SK-N-SH treated with all-trans-retinoic acid at 6 μM for 48 hours (cell line): ENCODE results near the gene PPARD.

Source experiments
- ATAC-seq: fragments of 200-7000 bp; cut with Tn5 transposase; 3 replicates; pipeline ENCODE4 v1.9.1; 2020; ENCODE audit warnings: mild to moderate bottlenecking, moderate library complexity
- ARNTL ChIP-seq: fragments of 450-650 bp; formaldehyde crosslinking; IDR thresholded peaks from 2 replicates; pipeline ENCODE4 v1.5.0; 2020; ENCODE audit warnings: low read depth, mild to moderate bottlenecking, moderate library complexity, borderline replicate concordance
- CREB5 ChIP-seq: fragments of 250-450 bp; sonication (Bioruptor Pico); IDR thresholded peaks from 2 replicates; pipeline ENCODE4 v1.5.1; 2020; ENCODE audit warnings: low read depth, mild to moderate bottlenecking, moderate library complexity
- CSDC2 ChIP-seq: fragments of 250-450 bp; sonication (Bioruptor Pico); IDR thresholded peaks from 2 replicates; pipeline ENCODE4 v1.5.0; 2020; ENCODE audit warnings: mild to moderate bottlenecking, moderate library complexity
- GLIS3 ChIP-seq: fragments of 250-450 bp; sonication (Bioruptor Pico); IDR thresholded peaks from 2 replicates; pipeline ENCODE4 v1.5.0; 2020; ENCODE audit warnings: mild to moderate bottlenecking, moderate library complexity
- ISL1 ChIP-seq: fragments of 250-450 bp; sonication (Bioruptor Pico); IDR thresholded peaks from 2 replicates; pipeline ENCODE4 v2.1.2; 2022; ENCODE audit warnings: mild to moderate bottlenecking, moderate library complexity
- OSR1 ChIP-seq: fragments of 250-450 bp; sonication (Bioruptor Pico); IDR thresholded peaks from 2 replicates; pipeline ENCODE4 v1.8.0; 2022; ENCODE audit warnings: moderate library complexity, mild to moderate bottlenecking, inconsistent platforms
- POU6F1 ChIP-seq: fragments of 250-450 bp; sonication (Bioruptor Pico); IDR thresholded peaks from 2 replicates; pipeline ENCODE4 v1.8.0; 2021; ENCODE audit warnings: low read depth, mild to moderate bottlenecking, moderate library complexity, borderline replicate concordance
- RARB ChIP-seq: fragments of 250-450 bp; sonication (Bioruptor Pico); IDR thresholded peaks from 2 replicates; pipeline ENCODE4 v1.8.0; 2021; ENCODE audit warnings: mild to moderate bottlenecking, moderate library complexity
- SNAI2 ChIP-seq: fragments of 250-450 bp; sonication (Bioruptor Pico); IDR thresholded peaks from 2 replicates; pipeline ENCODE4 v1.5.0; 2020; ENCODE audit warnings: mild to moderate bottlenecking, moderate library complexity
- TCF4 ChIP-seq: fragments of 250-450 bp; sonication (Bioruptor Pico); IDR thresholded peaks from 2 replicates; pipeline ENCODE4 v1.8.0; 2021; ENCODE audit warnings: mild to moderate bottlenecking, moderate library complexity, borderline replicate concordance
- TOX ChIP-seq: fragments of 250-450 bp; sonication (Bioruptor Pico); IDR thresholded peaks from 2 replicates; pipeline ENCODE4 v1.8.0; 2021; ENCODE audit warnings: mild to moderate bottlenecking, moderate library complexity, borderline replicate concordance
- ZC3H10 ChIP-seq: fragments of 250-450 bp; sonication (Bioruptor Pico); IDR thresholded peaks from 2 replicates; pipeline ENCODE4 v1.5.1; 2021; ENCODE audit warnings: mild to moderate bottlenecking, moderate library complexity
- ZFP3 ChIP-seq: fragments of 250-450 bp; sonication (Bioruptor Pico); IDR thresholded peaks from 2 replicates; pipeline ENCODE4 v1.5.0; 2020; ENCODE audit warnings: mild to moderate bottlenecking, moderate library complexity
- ZFP30 ChIP-seq: fragments of 450-650 bp; formaldehyde crosslinking; IDR thresholded peaks from 2 replicates; pipeline ENCODE4 v1.5.0; 2022; ENCODE audit warnings: mild to moderate bottlenecking, moderate library complexity
- ZNF565 ChIP-seq: fragments of 450-650 bp; formaldehyde crosslinking; conservative IDR thresholded peaks from 2 replicates; pipeline ENCODE4 v1.5.0; 2020; ENCODE audit warnings: low read depth, mild to moderate bottlenecking, moderate library complexity
- ZNF70 ChIP-seq: fragments of 450-650 bp; formaldehyde crosslinking; IDR thresholded peaks from 2 replicates; pipeline ENCODE4 v1.5.0; 2020; ENCODE audit warnings: mild to moderate bottlenecking, moderate library complexity
- ZNF8 ChIP-seq: fragments of 450-650 bp; formaldehyde crosslinking; IDR thresholded peaks from 2 replicates; pipeline ENCODE4 v1.5.0; 2020; ENCODE audit warnings: mild to moderate bottlenecking, moderate library complexity
- TF ChIP-seq, protein P1 (sequence below): fragments of 250-450 bp; sonication (Bioruptor Pico); IDR thresholded peaks from 2 replicates; pipeline ENCODE4 v1.5.0; 2020; ENCODE audit warnings: mild to moderate bottlenecking, moderate library complexity
- TF ChIP-seq, protein P2 (sequence below): fragments of 250-450 bp; sonication (Bioruptor Pico); IDR thresholded peaks from 2 replicates; pipeline ENCODE4 v1.8.0; 2020; ENCODE audit warnings: mild to moderate bottlenecking, moderate library complexity, borderline replicate concordance
- TF ChIP-seq, protein P3 (sequence below): fragments of 250-450 bp; sonication (Bioruptor Pico); IDR thresholded peaks from 2 replicates; pipeline ENCODE4 v1.5.1; 2021; ENCODE audit warnings: mild to moderate bottlenecking, moderate library complexity

Gene PPARD

GRCh38 chr6:35356391-35356790, 14.0 kb downstream of the PPARD start:
- no peak for ATAC-seq
- no peak for TF ChIP-seq GLIS3 (CRISPR knock-in tag)
- no peak for TF ChIP-seq TCF4
- no peak for TF ChIP-seq ZNF70 (CRISPR knock-in tag)
- TF ChIP-seq ZC3H10 (CRISPR knock-in tag): no peak
- no peak for TF ChIP-seq CREB5 (CRISPR knock-in tag)

DNA sequence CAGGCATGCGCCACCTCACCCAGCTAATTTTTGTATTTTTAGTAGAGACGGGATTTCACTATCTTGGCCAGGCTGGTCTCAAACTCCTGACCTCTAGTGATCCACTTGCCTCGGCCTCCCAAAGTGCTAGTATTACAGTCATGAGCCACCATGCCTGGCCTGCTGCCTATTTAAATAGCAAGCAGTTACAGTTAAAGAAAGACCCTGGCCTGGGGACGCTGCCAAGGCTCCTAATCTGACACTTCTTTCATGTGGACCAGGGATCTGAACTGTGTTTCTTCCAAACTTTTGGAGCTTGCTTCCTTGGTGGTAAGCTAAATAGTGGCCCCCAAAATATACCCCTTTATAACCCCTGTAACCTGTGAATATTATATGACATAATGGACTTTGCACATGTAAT, 15.3 kb downstream of the PPARD start:
- TF ChIP-seq GLIS3 (CRISPR knock-in tag): no peak
- no peak for TF ChIP-seq ZNF70 (CRISPR knock-in tag)
- TF ChIP-seq ZNF565 (CRISPR knock-in tag): no peak
- TF ChIP-seq POU6F1 (CRISPR knock-in tag): no peak
- TF ChIP-seq RARB: no peak
- no peak for TF ChIP-seq OSR1 (CRISPR knock-in tag)
- TF ChIP-seq CSDC2 (CRISPR knock-in tag): no peak
- no peak for TF ChIP-seq TCF4
- TF ChIP-seq ZFP30 (CRISPR knock-in tag): no peak
- no peak for TF ChIP-seq ZC3H10 (CRISPR knock-in tag)
- TF ChIP-seq, protein P1, sequence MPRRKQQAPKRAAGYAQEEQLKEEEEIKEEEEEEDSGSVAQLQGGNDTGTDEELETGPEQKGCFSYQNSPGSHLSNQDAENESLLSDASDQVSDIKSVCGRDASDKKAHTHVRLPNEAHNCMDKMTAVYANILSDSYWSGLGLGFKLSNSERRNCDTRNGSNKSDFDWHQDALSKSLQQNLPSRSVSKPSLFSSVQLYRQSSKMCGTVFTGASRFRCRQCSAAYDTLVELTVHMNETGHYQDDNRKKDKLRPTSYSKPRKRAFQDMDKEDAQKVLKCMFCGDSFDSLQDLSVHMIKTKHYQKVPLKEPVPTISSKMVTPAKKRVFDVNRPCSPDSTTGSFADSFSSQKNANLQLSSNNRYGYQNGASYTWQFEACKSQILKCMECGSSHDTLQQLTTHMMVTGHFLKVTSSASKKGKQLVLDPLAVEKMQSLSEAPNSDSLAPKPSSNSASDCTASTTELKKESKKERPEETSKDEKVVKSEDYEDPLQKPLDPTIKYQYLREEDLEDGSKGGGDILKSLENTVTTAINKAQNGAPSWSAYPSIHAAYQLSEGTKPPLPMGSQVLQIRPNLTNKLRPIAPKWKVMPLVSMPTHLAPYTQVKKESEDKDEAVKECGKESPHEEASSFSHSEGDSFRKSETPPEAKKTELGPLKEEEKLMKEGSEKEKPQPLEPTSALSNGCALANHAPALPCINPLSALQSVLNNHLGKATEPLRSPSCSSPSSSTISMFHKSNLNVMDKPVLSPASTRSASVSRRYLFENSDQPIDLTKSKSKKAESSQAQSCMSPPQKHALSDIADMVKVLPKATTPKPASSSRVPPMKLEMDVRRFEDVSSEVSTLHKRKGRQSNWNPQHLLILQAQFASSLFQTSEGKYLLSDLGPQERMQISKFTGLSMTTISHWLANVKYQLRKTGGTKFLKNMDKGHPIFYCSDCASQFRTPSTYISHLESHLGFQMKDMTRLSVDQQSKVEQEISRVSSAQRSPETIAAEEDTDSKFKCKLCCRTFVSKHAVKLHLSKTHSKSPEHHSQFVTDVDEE (CRISPR knock-in tag): no peak
- TF ChIP-seq, protein P2, sequence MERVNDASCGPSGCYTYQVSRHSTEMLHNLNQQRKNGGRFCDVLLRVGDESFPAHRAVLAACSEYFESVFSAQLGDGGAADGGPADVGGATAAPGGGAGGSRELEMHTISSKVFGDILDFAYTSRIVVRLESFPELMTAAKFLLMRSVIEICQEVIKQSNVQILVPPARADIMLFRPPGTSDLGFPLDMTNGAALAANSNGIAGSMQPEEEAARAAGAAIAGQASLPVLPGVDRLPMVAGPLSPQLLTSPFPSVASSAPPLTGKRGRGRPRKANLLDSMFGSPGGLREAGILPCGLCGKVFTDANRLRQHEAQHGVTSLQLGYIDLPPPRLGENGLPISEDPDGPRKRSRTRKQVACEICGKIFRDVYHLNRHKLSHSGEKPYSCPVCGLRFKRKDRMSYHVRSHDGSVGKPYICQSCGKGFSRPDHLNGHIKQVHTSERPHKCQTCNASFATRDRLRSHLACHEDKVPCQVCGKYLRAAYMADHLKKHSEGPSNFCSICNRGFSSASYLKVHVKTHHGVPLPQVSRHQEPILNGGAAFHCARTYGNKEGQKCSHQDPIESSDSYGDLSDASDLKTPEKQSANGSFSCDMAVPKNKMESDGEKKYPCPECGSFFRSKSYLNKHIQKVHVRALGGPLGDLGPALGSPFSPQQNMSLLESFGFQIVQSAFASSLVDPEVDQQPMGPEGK (CRISPR knock-in tag): no peak
- TF ChIP-seq ARNTL: no peak
- no peak for TF ChIP-seq SNAI2 (CRISPR knock-in tag)
- TF ChIP-seq, protein P3, sequence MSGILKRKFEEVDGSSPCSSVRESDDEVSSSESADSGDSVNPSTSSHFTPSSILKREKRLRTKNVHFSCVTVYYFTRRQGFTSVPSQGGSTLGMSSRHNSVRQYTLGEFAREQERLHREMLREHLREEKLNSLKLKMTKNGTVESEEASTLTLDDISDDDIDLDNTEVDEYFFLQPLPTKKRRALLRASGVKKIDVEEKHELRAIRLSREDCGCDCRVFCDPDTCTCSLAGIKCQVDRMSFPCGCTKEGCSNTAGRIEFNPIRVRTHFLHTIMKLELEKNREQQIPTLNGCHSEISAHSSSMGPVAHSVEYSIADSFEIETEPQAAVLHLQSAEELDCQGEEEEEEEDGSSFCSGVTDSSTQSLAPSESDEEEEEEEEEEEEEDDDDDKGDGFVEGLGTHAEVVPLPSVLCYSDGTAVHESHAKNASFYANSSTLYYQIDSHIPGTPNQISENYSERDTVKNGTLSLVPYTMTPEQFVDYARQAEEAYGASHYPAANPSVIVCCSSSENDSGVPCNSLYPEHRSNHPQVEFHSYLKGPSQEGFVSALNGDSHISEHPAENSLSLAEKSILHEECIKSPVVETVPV: no peak
- no peak for TF ChIP-seq ISL1 (CRISPR knock-in tag)
- no peak for TF ChIP-seq CREB5 (CRISPR knock-in tag)
- TF ChIP-seq ZNF8 (CRISPR knock-in tag): no peak
- no peak for TF ChIP-seq ZFP3
- no peak for TF ChIP-seq TOX (CRISPR knock-in tag)
- no peak for ATAC-seq

- no peak for ATAC-seq
- no peak for TF ChIP-seq SNAI2 (CRISPR knock-in tag)
- TF ChIP-seq, protein P3: no peak
- no peak for TF ChIP-seq ZNF8 (CRISPR knock-in tag)
- no peak for TF ChIP-seq CSDC2 (CRISPR knock-in tag)
- TF ChIP-seq ISL1 (CRISPR knock-in tag): no peak
- TF ChIP-seq TCF4: no peak
- no peak for TF ChIP-seq ZFP30 (CRISPR knock-in tag)
These were observed 15.7 kb downstream of the PPARD start for GRCh38 chr6:35358086-35358485.
